ENCODE measurements around the gene ZNF766. TPM values are rescaled to one million over a fixed set of nuclear protein-coding genes. Genes with fewer than 3 reads are reported as not detected.

Gene ZNF766
- total and polyA plus RNA-seq, 2 of the 8 experiments (the other 6 are each of a cell fraction or from before 2014, with no cell fraction given), result 8.3 to 31.9 TPM

DNA sequence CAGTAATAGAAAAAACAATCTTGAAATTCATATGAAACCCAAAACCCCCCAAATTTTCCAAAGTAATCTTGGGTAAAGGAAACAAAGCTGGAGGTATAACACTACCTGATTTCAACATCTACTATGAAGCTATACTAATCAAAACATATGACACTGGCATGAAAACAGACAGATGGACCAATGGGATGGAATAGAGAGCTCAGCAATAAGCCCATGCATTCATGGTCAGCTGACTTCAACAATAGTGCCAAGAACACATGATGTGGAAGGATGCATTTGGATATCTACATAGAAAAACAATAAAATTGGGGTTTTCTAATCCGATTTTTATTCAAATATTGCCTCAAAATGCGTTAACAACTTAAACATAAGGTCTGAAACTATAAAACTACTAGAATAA, 32.2 kb upstream of the ZNF766 start:
- no peak overlapping the region for H4K8ac ChIP-seq (ENCODE audit: extremely low read depth, insufficient read depth, low read length)
- no peak overlapping the region for H2BK5ac ChIP-seq (ENCODE audit: low read depth, low read length)
- no peaks in the 10 kb centered on the region for H3K36me3 ChIP-seq (ENCODE audit: control insufficient read depth in 2 of 4, insufficient read depth in 4 of 4, low read length in 3 of 4)
- no peak for DNase-seq (ENCODE audit: low read depth in 1 of 2, low spot score in 2 of 2)
- H2AFZ ChIP-seq (ENCODE audit: low read length), result no peak overlapping the region
- no peak overlapping the region for H3K9ac ChIP-seq (replicated peaks in 1 of 4; ENCODE audit: extremely low read depth in 1 of 4, low read depth in 3 of 4, low read length in 3 of 4)
- no peak overlapping the region for H3K14ac ChIP-seq (ENCODE audit: insufficient read length)
- peaks cover 0 to 2% of the 10 kb centered on the region in 2 experiments for H4K20me1 ChIP-seq (replicated peaks in 1 of 2; ENCODE audit: control insufficient read depth in 1 of 2, insufficient read depth in 2 of 2, low read length in 2 of 2)
- no peak overlapping the region for H2BK15ac ChIP-seq (ENCODE audit: low read length)
- no peaks in the 10 kb centered on the region; the same call in 1 of the 2 replicates for H3K79me1 ChIP-seq (ENCODE audit: low read depth, low read length)
- ChIA-PET POLR2A (ENCODE audit: partially characterized antibody) (interaction anchor here (1.1 to 3.5 kb wide), 2 partner anchors 10 to 48 kb away, joined by 4 to 9 read pairs; partner anchors contain the start of gene PPP2R1A), CTCF (ENCODE audit: partially characterized antibody) (interaction anchor here (0.6 to 1.8 kb wide), 19 partner anchors 8 to 341 kb away, joined by 3 to 16 read pairs (median 4); partner anchors contain the start of genes PPP2R1A and ZNF616)
- H3K56ac ChIP-seq (replicated peaks; ENCODE audit: insufficient read length, low read depth, low read length), result no peak overlapping the region
- no peak overlapping the region for H4K91ac ChIP-seq (replicated peaks; ENCODE audit: insufficient read length, low read length)
- H3K4me1 ChIP-seq (replicated peaks in 1 of 4; ENCODE audit: control insufficient read depth in 3 of 4, insufficient read depth in 4 of 4, low read length in 3 of 4), result no peaks in the 10 kb centered on the region
- no peaks in the 10 kb centered on the region for H3K79me2 ChIP-seq (ENCODE audit: control insufficient read depth in 1 of 2, insufficient read depth in 2 of 2, low read length in 2 of 2)
- H3K18ac ChIP-seq (ENCODE audit: extremely low read depth, low read length), result no peak overlapping the region
- no peak overlapping the region for H3K4me3 ChIP-seq (ENCODE audit: extremely low read depth in 1 of 4, insufficient read depth in 2 of 4, low read depth in 3 of 4, low read length in 4 of 4)
- no peaks in the 10 kb centered on the region for H3K27me3 ChIP-seq (replicated peaks in 1 of 4; ENCODE audit: control insufficient read depth in 3 of 4, extremely low read depth in 1 of 4, insufficient read depth in 3 of 4, low read length in 3 of 4)
- H3K4me2 ChIP-seq (ENCODE audit: insufficient read depth in 1 of 2, low read depth in 2 of 2, low read length in 2 of 2), result no peak overlapping the region
- no peaks in the 10 kb centered on the region for H3K9me3 ChIP-seq (ENCODE audit: insufficient read depth in 2 of 2, low read depth in 1 of 2, low read length in 1 of 2)
- no peak overlapping the region for H4K5ac ChIP-seq (ENCODE audit: insufficient read length, low read depth, low read length)
- H3K27ac ChIP-seq (ENCODE audit: low read depth, low read length), result no peak overlapping the region
- H3K23ac ChIP-seq (ENCODE audit: insufficient read length), result no peak overlapping the region
- H2BK12ac ChIP-seq (ENCODE audit: low read depth, low read length), result no peak overlapping the region
- H3K23me2 ChIP-seq (ENCODE audit: low read depth, low read length), result no peaks in the 10 kb centered on the region
- WGBS, 2 experiments (ENCODE audit: extremely low coverage in 1 of 2, insufficient coverage in 1 of 2, insufficient read length in 1 of 2, insufficient replicate concordance in 2 of 2, low coverage in 1 of 2, low lambda C conversion rate in 2 of 2, missing lambda C conversion rate in 1 of 2), result 82% methylated on average over 2 of the region's 2 CpGs; no CpG with 5 or more reads in 1 of the 2 experiments
- H2AK5ac ChIP-seq (ENCODE audit: low read depth, low read length), result no peak overlapping the region
- H2BK20ac ChIP-seq (ENCODE audit: low read length), result no peak overlapping the region
- no peak for FAIRE-seq
- no peak overlapping the region for H3K4ac ChIP-seq (replicated peaks; ENCODE audit: insufficient read length, low read depth, low read length)
- no peak overlapping the region for H2BK120ac ChIP-seq (replicated peaks; ENCODE audit: low read depth, low read length)
- TF ChIP-seq SIX5 (IDR thresholded peaks at IDR 0.05; ENCODE audit: low read depth, low read length) (no peak), ZNF274 (IDR thresholded peaks at IDR 0.05; ENCODE audit: borderline replicate concordance, extremely low read depth, low read length) (no peak), TEAD4 (IDR thresholded peaks at IDR 0.05; ENCODE audit: low read depth, low read length) (no peak), NANOG (IDR thresholded peaks at IDR 0.05; ENCODE audit: insufficient read depth, low read depth, low read length, poor library complexity, severe bottlenecking) (no peak)
- TF ChIP-seq, protein P1, sequence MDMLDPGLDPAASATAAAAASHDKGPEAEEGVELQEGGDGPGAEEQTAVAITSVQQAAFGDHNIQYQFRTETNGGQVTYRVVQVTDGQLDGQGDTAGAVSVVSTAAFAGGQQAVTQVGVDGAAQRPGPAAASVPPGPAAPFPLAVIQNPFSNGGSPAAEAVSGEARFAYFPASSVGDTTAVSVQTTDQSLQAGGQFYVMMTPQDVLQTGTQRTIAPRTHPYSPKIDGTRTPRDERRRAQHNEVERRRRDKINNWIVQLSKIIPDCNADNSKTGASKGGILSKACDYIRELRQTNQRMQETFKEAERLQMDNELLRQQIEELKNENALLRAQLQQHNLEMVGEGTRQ (IDR thresholded peaks at IDR 0.05; ENCODE audit: low read length), result no peak

Measured in H1 (cell line).